H1 (cell line): ENCODE data around the gene ADGRL3. TPM values are rescaled to one million over a fixed set of nuclear protein-coding genes. Genes with fewer than 3 reads are reported as not detected.

Experiments used
- CTCF ChIA-PET: fragments of 300-600 bp; sonication (Branson Sonifier 250); formaldehyde crosslinking; loops from one replicate; lab custom pipeline; 2021; ENCODE audit not compliant: partially characterized antibody; lab: Charles Lee
- POLR2A ChIA-PET: fragments of 300-600 bp; sonication (Branson Sonifier 250); formaldehyde crosslinking; loops from one replicate; lab custom pipeline; 2021; ENCODE audit warnings: inconsistent platforms; ENCODE audit not compliant: partially characterized antibody; lab: Charles Lee
- DNase-seq, 2 experiments: peaks; one replicate each; pipeline versions ENCODE4 v3.0.0 to v3.0.0-alpha.2; 2010 to 2022; ENCODE audit warnings: low spot score in 2 of 2, low read depth in 1 of 2, mixed read lengths in 1 of 2
- FAIRE-seq: peaks from 2 replicates; lab custom pipeline; 2011; peaks lifted over from hg19 to GRCh38; lab: Jason Lieb, UNC
- H2AFZ ChIP-seq: 2 replicates; pipeline ENCODE4 v1.8.1; 2012; ENCODE audit warnings: low read length, inconsistent platforms
- H2AK5ac ChIP-seq: 2 replicates; pipeline ENCODE4 v1.6.1; 2013; ENCODE audit warnings: low read depth, low read length
- H2BK120ac ChIP-seq: replicated peaks from 2 replicates; pipeline ENCODE3; 2013; ENCODE audit warnings: low read depth, low read length, inconsistent platforms
- H2BK12ac ChIP-seq: 2 replicates; pipeline ENCODE4 v1.6.1; 2013; ENCODE audit warnings: low read depth, low read length
- H2BK15ac ChIP-seq: 2 replicates; pipeline ENCODE4 v1.6.1; 2013; ENCODE audit warnings: low read length
- H2BK20ac ChIP-seq: 2 replicates; pipeline ENCODE4 v1.6.1; 2013; ENCODE audit warnings: low read length
- H2BK5ac ChIP-seq: 2 replicates; pipeline ENCODE4 v1.6.1; 2013; ENCODE audit warnings: low read depth, low read length
- H3K14ac ChIP-seq: 2 replicates; pipeline ENCODE4 v1.6.1; 2013; ENCODE audit warnings: inconsistent platforms; ENCODE audit not compliant: insufficient read length
- H3K18ac ChIP-seq: 2 replicates; pipeline ENCODE4 v1.6.1; 2013; ENCODE audit warnings: low read length; ENCODE audit errors: extremely low read depth
- H3K23ac ChIP-seq: 2 replicates; pipeline ENCODE4 v1.6.1; 2013; ENCODE audit warnings: inconsistent platforms; ENCODE audit not compliant: insufficient read length
- H3K23me2 ChIP-seq: 2 replicates; pipeline ENCODE4 v1.6.1; 2013; ENCODE audit warnings: low read depth, low read length
- H3K27ac ChIP-seq: 2 replicates; pipeline ENCODE4 v1.6.1; 2011; ENCODE audit warnings: low read depth, low read length, inconsistent platforms
- H3K27me3 ChIP-seq, 4 experiments: replicated peaks in 1 of 4; 1 replicate in 1 of 4; 2 replicates in 3 of 4; pipeline versions ENCODE4 v1.6.1 to v1.8.1; 2011 to 2013; ENCODE audit warnings: low read length in 3 of 4, mild to moderate bottlenecking in 3 of 4, inconsistent platforms in 2 of 4, mixed read lengths in 2 of 4, moderate library complexity in 1 of 4; ENCODE audit not compliant: control insufficient read depth in 3 of 4, insufficient read depth in 3 of 4; ENCODE audit errors: extremely low read depth in 1 of 4
- H3K36me3 ChIP-seq, 4 experiments: 2 replicates each; pipeline versions ENCODE4 v1.6.1 to v1.8.1; 2011 to 2013; ENCODE audit warnings: mild to moderate bottlenecking in 4 of 4, low read length in 3 of 4, moderate library complexity in 2 of 4, control low read depth in 1 of 4, inconsistent platforms in 1 of 4; ENCODE audit not compliant: insufficient read depth in 4 of 4, control insufficient read depth in 2 of 4
- H3K4ac ChIP-seq: replicated peaks from 2 replicates; pipeline ENCODE3; 2013; ENCODE audit warnings: low read length, low read depth, mixed read lengths, inconsistent platforms; ENCODE audit not compliant: insufficient read length
- H3K4me1 ChIP-seq, 4 experiments: replicated peaks in 1 of 4; 1 replicate in 1 of 4; 2 replicates in 3 of 4; pipeline versions ENCODE4 v1.6.1 to v1.8.1; 2011 to 2013; ENCODE audit warnings: low read length in 3 of 4, inconsistent platforms in 2 of 4, mixed read lengths in 1 of 4; ENCODE audit not compliant: insufficient read depth in 4 of 4, control insufficient read depth in 3 of 4
- H3K4me2 ChIP-seq, 2 experiments: 2 replicates each; pipeline versions ENCODE4 v1.6.1 to v1.8.1; 2011 to 2013; ENCODE audit warnings: low read depth in 2 of 2, low read length in 2 of 2, control low read depth in 1 of 2, inconsistent platforms in 1 of 2, mild to moderate bottlenecking in 1 of 2; ENCODE audit not compliant: insufficient read depth in 1 of 2
- H3K4me3 ChIP-seq, 4 experiments: fragments of 200-600, 300-600 bp in 1 of 4; sonication (generic), shearing (Covaris generic), sonication (Bioruptor Twin) in 1 of 4; 2 replicates each; pipeline versions ENCODE4 v1.5.1 to v1.8.1; 2011 to 2016; ENCODE audit warnings: low read length in 4 of 4, low read depth in 3 of 4, control low read depth in 2 of 4, inconsistent platforms in 2 of 4, mild to moderate bottlenecking in 2 of 4, mixed read lengths in 1 of 4, moderate library complexity in 1 of 4; ENCODE audit not compliant: insufficient read depth in 2 of 4; ENCODE audit errors: extremely low read depth in 1 of 4
- H3K56ac ChIP-seq: replicated peaks from 2 replicates; pipeline ENCODE3; 2013; ENCODE audit warnings: low read depth, mild to moderate bottlenecking, mixed read lengths, low read length, inconsistent platforms; ENCODE audit not compliant: insufficient read length
- H3K79me1 ChIP-seq: 2 replicates; pipeline ENCODE4 v1.6.1; 2013; ENCODE audit warnings: low read depth, low read length, control low read depth
- H3K79me2 ChIP-seq, 2 experiments: 2 replicates each; pipeline versions ENCODE4 v1.6.1 to v1.8.1; 2012 to 2013; ENCODE audit warnings: low read length in 2 of 2, mild to moderate bottlenecking in 2 of 2, inconsistent platforms in 1 of 2; ENCODE audit not compliant: insufficient read depth in 2 of 2, control insufficient read depth in 1 of 2
- H3K9ac ChIP-seq, 4 experiments: replicated peaks in 1 of 4; 1 replicate in 1 of 4; 2 replicates in 3 of 4; pipeline versions ENCODE4 v1.6.1 to v1.8.1; 2011 to 2013; ENCODE audit warnings: low read depth in 3 of 4, low read length in 3 of 4, control low read depth in 2 of 4, mild to moderate bottlenecking in 2 of 4, moderate library complexity in 2 of 4, inconsistent platforms in 1 of 4; ENCODE audit errors: extremely low read depth in 1 of 4
- H3K9me3 ChIP-seq, 2 experiments: 2 replicates each; pipeline versions ENCODE4 v1.6.1 to v1.8.1; 2012 to 2013; ENCODE audit warnings: mild to moderate bottlenecking in 2 of 2, moderate library complexity in 2 of 2, control low read depth in 1 of 2, inconsistent platforms in 1 of 2, low read depth in 1 of 2, low read length in 1 of 2, mixed read lengths in 1 of 2; ENCODE audit not compliant: insufficient read depth in 2 of 2
- H4K20me1 ChIP-seq, 2 experiments: replicated peaks in 1 of 2; 2 replicates each; pipeline versions ENCODE3 to v1.8.1; 2011 to 2013; ENCODE audit warnings: inconsistent platforms in 2 of 2, low read length in 2 of 2, mild to moderate bottlenecking in 1 of 2; ENCODE audit not compliant: insufficient read depth in 2 of 2, control insufficient read depth in 1 of 2
- H4K5ac ChIP-seq: 2 replicates; pipeline ENCODE4 v1.6.1; 2013; ENCODE audit warnings: low read length, low read depth, mixed read lengths, inconsistent platforms; ENCODE audit not compliant: insufficient read length
- H4K8ac ChIP-seq: 2 replicates; pipeline ENCODE4 v1.8.0; 2013; ENCODE audit warnings: mild to moderate bottlenecking, moderate library complexity, low read length, inconsistent platforms; ENCODE audit not compliant: insufficient read depth; ENCODE audit errors: extremely low read depth
- H4K91ac ChIP-seq: replicated peaks from 2 replicates; pipeline ENCODE3; 2013; ENCODE audit warnings: low read length, mixed read lengths, inconsistent platforms; ENCODE audit not compliant: insufficient read length
- ASH2L ChIP-seq: fragments of 200-600, 300-600 bp; sonication (generic); IDR thresholded peaks from one replicate; pipeline ENCODE4 v1.7.1; 2017; ENCODE audit warnings: low read length
- CBX8 ChIP-seq: fragments of 300-800, 300-1000 bp; sonication (generic); IDR thresholded peaks from 2 replicates; pipeline ENCODE4 v1.7.1; 2016; ENCODE audit warnings: low read depth, low read length, borderline replicate concordance
- EZH2 ChIP-seq: fragments of 200-600 bp; sonication (generic); IDR thresholded peaks from 2 replicates; pipeline ENCODE4 v1.7.1; 2012; ENCODE audit warnings: low read depth, mild to moderate bottlenecking, moderate library complexity, low read length, inconsistent platforms; ENCODE audit not compliant: severe bottlenecking
- FOSL1 ChIP-seq: IDR thresholded peaks from 2 replicates; pipeline ENCODE4 v1.6.1; 2011; ENCODE audit warnings: mild to moderate bottlenecking, low read depth, low read length, moderate library complexity; ENCODE audit not compliant: insufficient read depth
- MAFK ChIP-seq: IDR thresholded peaks from 2 replicates; pipeline ENCODE4 v1.6.1; 2012; ENCODE audit warnings: low read depth, mild to moderate bottlenecking, improper control_type of control experiment, low read length
- RBBP5 ChIP-seq: IDR thresholded peaks from 2 replicates; pipeline ENCODE4 v1.7.1; 2012; ENCODE audit warnings: low read depth, mild to moderate bottlenecking, inconsistent platforms, low read length, moderate library complexity, borderline replicate concordance
- RXRA ChIP-seq: IDR thresholded peaks from 2 replicates; pipeline ENCODE4 v1.6.1; 2011; ENCODE audit warnings: low read depth, mild to moderate bottlenecking, low read length, moderate library complexity; ENCODE audit not compliant: insufficient read depth
- SP1 ChIP-seq: IDR thresholded peaks from 2 replicates; pipeline ENCODE4 v1.6.1; 2011; ENCODE audit warnings: low read depth, low read length
- SP4 ChIP-seq: IDR thresholded peaks from 2 replicates; pipeline ENCODE4 v1.6.1; 2012; ENCODE audit warnings: low read length, inconsistent platforms
- TAF1 ChIP-seq: IDR thresholded peaks from 2 replicates; pipeline ENCODE4 v1.6.1; 2011; ENCODE audit warnings: mild to moderate bottlenecking, low read depth, low read length
- TEAD4 ChIP-seq: IDR thresholded peaks from 2 replicates; pipeline ENCODE4 v1.6.1; 2012; ENCODE audit warnings: low read depth, low read length, inconsistent platforms, mixed read lengths
- ZNF274 ChIP-seq: IDR thresholded peaks from 2 replicates; pipeline ENCODE4 v1.7.0; 2012; ENCODE audit warnings: low read length, borderline replicate concordance; ENCODE audit errors: extremely low read depth
- WGBS, 2 experiments: shearing (Covaris generic) in 1 of 2; methylation state at CpG; one replicate each; pipeline versions ENCODE4 v1.1.6 to v1.1.7; 2013 to 2015; ENCODE audit warnings: low lambda C conversion rate in 2 of 2, mixed read lengths in 2 of 2, inconsistent platforms in 1 of 2, low coverage in 1 of 2, missing lambda C conversion rate in 1 of 2; ENCODE audit not compliant: insufficient replicate concordance in 2 of 2, insufficient coverage in 1 of 2, insufficient read length in 1 of 2; ENCODE audit errors: extremely low coverage in 1 of 2, missing lambda C conversion rate in 1 of 2; 5-methylcytosine and 5-hydroxymethylcytosine counted together
- polyA plus RNA-seq, 7 experiments: library from polyadenylated mRNA; depleted of rRNA in 3 of 7; stranded (reverse) in 5 of 7; unstranded in 2 of 7; fragments of >200 nt in 5 of 7; fragments of 200-250 nt in 2 of 7; gene quantifications; 1 replicate in 5 of 7; 2 replicates in 1 of 7; 4 replicates in 1 of 7; pipeline versions ENCODE4 v1.2.1 to v1.2.3, GENCODE V29; 2011 to 2013; ENCODE audit warnings: missing spikeins in 2 of 7, mixed read lengths in 2 of 7
- total RNA-seq: library from RNA; stranded (reverse); fragmentation: NEBNext Ultra II Directional; extraction: Animal tissue kit (Norgen Biotek cat#: 25700); gene quantifications from 2 replicates; pipeline ENCODE4 v1.2.1, GENCODE V29; 2021
- TF ChIP-seq, protein P1 (sequence below): IDR thresholded peaks from 2 replicates; pipeline ENCODE4 v1.6.1; 2011; ENCODE audit warnings: low read length, improper control_type of control experiment

ADGRL3 gene
- total and polyA plus RNA-seq, 2 of the 8 experiments (the other 6 are each of a cell fraction or from before 2014, with no cell fraction given): 6.6 to 13.0 TPM

GRCh38 chr4:61913619-61914018 lies 713.5 kb downstream of the ADGRL3 start:
- no peak for FAIRE-seq
- TF ChIP-seq SP4: no peak
- no peak for TF ChIP-seq CBX8
- TF ChIP-seq ZNF274: no peak
- TF ChIP-seq TEAD4: no peak
- TF ChIP-seq MAFK: no peak
- no peak for TF ChIP-seq RXRA
- no peak for TF ChIP-seq SP1
- TF ChIP-seq TAF1: no peak
- no peak for TF ChIP-seq FOSL1
- no peak for TF ChIP-seq EZH2
- TF ChIP-seq ASH2L: no peak
- TF ChIP-seq, protein P1, sequence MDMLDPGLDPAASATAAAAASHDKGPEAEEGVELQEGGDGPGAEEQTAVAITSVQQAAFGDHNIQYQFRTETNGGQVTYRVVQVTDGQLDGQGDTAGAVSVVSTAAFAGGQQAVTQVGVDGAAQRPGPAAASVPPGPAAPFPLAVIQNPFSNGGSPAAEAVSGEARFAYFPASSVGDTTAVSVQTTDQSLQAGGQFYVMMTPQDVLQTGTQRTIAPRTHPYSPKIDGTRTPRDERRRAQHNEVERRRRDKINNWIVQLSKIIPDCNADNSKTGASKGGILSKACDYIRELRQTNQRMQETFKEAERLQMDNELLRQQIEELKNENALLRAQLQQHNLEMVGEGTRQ: no peak
- TF ChIP-seq RBBP5: no peak

More at GRCh38 chr4:61913619-61914018, 713.5 kb downstream of the ADGRL3 start:
- Histone ChIP-seq H2BK15ac (no peak overlapping the region), H3K79me1 (no peaks in the 10 kb centered on the region), H3K4me2 (no peak overlapping the region), H2BK20ac (no peak overlapping the region), H2AK5ac (no peak overlapping the region), H3K14ac (no peak overlapping the region), H2BK120ac (no peak overlapping the region), H3K36me3 (no peaks in the 10 kb centered on the region; a peak in 2 of 8 replicates), H3K4me1 (peaks cover 0 to 33% (median 9%) of the 10 kb centered on the region in 4 experiments; a peak in 3 of 7 replicates), H3K56ac (no peak overlapping the region), H4K5ac (peak overlapping the region; percentile 57), H4K20me1 (no peaks in the 10 kb centered on the region), H3K23ac (no peak overlapping the region), H4K91ac (no peak overlapping the region), H3K27ac (no peak overlapping the region), H2BK12ac (no peak overlapping the region), H3K9ac (no peak overlapping the region), H3K23me2 (no peaks in the 10 kb centered on the region), H2BK5ac (no peak overlapping the region), H3K27me3 (no peaks in the 10 kb centered on the region), H3K9me3 (no peaks in the 10 kb centered on the region; a peak in 1 of 4 replicates), H4K8ac (no peak overlapping the region), H2AFZ (no peak overlapping the region), H3K18ac (no peak overlapping the region), H3K4ac (no peak overlapping the region), H3K79me2 (no peaks in the 10 kb centered on the region), H3K4me3 (no peak overlapping the region)
- POLR2A ChIA-PET: interaction anchor here (1.9 kb wide), 1 partner anchor 9 kb away, joined by 8 read pairs; no protein-coding TSS in a partner anchor
- 95% methylated on average over 2 of the region's 2 CpGs; no CpG with 5 or more reads in 1 of the 2 experiments for WGBS, 2 experiments
- CTCF ChIA-PET: interaction anchor here (0.7 kb wide), 1 partner anchor 317 kb away, joined by 3 read pairs; no protein-coding TSS in a partner anchor
- DNase-seq: no peak
